HG03565 (cell line): Measurements from ENCODE around the gene RTN4RL1.

Experiments used
- ATAC-seq: cut with Tn5 transposase; IDR thresholded peaks from one replicate; pipeline ENCODE4 v1.9.1; 2021; ENCODE audit warnings: mild to moderate bottlenecking, moderate library complexity; ENCODE audit not compliant: unreplicated experiment

The RTN4RL1 gene

GRCh38 chr17:1956134-1956533, 69.0 kb downstream of the RTN4RL1 start:
- no peak for ATAC-seq

DNA sequence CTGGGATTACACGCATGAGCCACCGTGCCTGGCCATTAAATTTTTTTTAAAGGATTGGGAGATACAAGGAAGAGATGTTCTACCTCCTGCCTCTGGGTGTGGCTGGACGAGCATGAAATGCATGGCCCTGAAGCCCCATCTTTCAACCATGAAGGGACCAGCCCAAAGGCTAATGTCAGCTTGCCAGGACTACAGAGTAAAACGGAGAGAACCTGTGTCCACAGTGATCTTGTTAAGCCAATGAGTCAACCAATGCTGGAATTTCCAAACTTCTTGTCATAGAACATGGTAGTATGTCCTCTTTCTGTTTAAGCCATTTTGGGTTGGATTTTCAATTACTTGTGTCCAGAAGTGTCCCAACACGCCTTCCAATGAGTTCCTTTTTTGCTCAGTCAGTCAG, 71.3 kb downstream of the RTN4RL1 start:
- ATAC-seq = no peak

- no peak for ATAC-seq
Measured at GRCh38 chr17:1951920-1952319, 73.2 kb downstream of the RTN4RL1 start.

DNA sequence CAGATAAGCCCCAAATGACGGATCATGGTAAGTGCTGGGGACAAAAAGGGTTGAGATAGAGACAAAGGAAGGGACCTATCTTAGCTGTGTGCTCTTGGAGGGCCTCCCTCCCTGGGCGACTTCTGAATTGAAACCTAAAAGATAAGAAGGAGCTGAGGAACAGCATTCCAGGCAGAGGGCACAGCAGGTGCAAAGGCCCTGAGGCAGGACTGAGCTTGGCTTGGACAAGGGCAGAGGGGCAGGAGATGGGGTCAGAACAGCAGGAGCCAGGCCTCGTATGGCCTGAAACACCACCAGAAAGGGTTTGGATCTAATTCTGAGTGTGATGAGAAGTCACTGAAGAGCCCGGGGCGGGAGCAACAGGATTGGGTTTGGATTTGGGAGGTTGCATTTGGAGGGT, 75.4 kb downstream of the RTN4RL1 start:
- ATAC-seq = no peak

GRCh38 chr17:1948517-1948825, 76.7 kb downstream of the RTN4RL1 start:
- no peak for ATAC-seq

- ATAC-seq = no peak
Measured at GRCh38 chr17:1947743-1948516, 77.2 kb downstream of the RTN4RL1 start.

GRCh38 chr17:1947229-1947742, 77.8 kb downstream of the RTN4RL1 start:
- ATAC-seq = no peak

- ATAC-seq = no peak
Measured at GRCh38 chr17:1946021-1946932, 78.9 kb downstream of the RTN4RL1 start.

DNA sequence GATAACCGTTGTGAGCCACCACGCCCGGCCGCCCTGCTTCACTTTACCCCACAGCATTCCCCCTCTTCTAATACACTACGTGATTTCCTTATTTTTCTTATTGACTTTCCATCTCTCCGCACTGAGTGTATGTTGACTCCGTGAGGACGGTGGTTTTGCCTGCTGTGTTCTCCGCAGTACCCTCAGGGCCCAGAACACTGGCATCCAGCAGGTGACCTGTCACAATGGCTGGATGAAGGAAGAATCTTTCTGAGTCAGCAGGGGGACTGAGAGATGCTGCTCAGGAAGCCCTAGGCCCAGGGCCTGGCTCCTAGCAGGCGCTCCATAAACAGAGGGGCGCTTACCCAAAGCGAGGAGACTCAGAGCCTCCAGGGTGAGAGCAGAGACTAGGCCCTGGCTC, 79.5 kb downstream of the RTN4RL1 start:
- ATAC-seq = no peak

- no peak for ATAC-seq
Measured at GRCh38 chr17:1943436-1943831, 81.7 kb downstream of the RTN4RL1 start.

DNA sequence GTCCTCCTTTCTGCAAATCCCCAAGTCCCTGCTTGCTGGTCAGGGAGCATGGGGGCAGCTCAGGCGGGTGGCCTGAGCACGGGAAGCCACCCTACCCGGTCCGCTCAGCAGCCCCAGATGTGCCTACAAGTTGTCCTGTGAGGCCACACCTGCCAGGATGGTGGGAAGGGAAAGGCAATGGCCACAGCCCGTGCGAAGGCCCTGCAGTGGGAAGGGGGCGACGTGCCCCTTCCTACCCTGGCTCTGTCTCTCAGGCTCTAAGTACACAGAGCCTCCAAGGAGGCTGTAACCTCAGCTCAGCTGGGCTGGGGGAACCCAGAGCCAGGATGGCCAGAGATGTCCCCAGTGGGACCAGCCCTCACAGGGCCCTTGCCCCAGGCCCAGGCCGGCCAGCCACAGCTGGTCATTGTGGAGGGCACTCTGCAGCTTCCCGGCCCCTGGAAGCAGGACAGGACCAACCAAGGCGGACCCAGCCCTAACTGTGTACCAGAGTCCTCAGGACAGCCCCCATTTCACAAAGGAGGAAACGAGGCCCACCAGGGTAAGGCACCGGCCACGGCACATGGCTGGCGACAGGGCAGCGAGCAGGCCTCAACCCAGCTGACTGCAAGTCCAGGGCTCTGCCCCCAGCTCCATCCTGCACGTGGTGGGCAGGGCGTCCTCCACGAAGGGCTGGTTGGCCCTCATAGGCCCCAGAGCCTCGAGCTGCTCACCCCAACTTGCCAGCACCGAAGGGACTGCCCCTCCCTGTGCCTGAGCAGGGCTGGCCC, 82.3 kb downstream of the RTN4RL1 start:
- no peak for ATAC-seq

- ATAC-seq = no peak
Measured at GRCh38 chr17:1942066-1942365, 83.1 kb downstream of the RTN4RL1 start.

- ATAC-seq = no peak
Measured at GRCh38 chr17:1941272-1942065, 83.7 kb downstream of the RTN4RL1 start.

GRCh38 chr17:1940810-1941185, 84.3 kb downstream of the RTN4RL1 start:
- ATAC-seq = no peak

DNA sequence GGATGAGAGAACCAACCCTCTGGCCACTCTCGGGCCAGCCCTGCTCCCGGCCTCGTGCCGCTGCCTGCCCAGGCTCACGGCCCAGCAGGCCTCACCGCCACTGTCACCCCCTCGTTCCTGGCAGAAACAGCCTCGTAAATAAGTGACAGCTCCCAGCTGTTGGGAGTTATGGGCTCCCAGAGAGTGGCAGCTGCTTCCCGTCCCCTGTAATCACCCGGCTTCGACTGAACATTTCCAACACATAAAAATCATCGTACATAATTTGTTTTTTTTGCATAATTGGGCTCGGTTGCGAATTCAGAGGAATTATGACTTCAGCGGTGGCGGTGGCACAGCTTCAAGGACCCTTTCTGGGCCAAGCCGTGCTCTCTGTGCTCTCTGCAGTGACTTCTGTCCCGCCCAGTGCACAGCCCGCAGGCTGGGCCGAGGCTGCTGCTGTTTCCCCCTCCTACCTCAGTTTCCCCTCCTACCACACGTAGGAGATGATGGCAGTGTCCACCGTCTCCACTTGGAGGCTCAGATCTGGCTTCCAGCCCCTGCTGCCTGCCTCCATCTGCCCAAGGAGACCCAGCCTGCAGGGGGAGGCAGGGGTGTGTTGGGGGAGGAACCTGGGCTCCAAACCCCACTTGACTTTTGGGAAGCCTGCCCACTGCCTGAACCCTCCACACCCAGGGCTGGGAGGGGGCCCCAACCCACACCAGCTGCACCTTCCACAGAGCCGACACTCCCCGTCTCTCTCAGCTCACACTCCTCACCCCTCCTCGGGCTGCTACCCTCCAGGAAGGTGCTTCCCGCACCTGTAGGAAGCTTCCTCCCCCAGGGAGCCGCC, 84.9 kb downstream of the RTN4RL1 start:
- no peak for ATAC-seq

- ATAC-seq = no peak
Measured at GRCh38 chr17:1937461-1937860, 87.7 kb downstream of the RTN4RL1 start.

DNA sequence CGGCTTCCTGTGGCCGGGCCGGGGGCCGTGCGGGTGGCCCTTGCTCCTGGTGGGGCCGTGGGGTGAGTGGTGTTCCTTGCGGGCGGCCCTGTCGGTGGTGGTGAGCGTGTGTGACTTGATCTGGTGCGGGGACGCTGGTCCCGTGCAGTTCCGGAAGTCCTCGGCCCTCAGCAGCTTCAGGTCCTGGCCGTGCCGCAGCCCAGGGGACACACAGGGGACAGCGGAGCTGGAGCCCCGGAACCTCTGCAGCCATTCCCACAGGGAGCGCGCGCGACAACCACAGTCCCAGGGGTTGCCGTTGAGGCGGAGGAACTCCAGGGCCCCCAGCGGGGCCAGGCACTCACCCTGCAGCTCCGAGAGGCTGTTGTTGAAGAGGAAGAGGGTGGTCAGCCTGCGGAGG, 88.4 kb downstream of the RTN4RL1 start:
- no peak for ATAC-seq

DNA sequence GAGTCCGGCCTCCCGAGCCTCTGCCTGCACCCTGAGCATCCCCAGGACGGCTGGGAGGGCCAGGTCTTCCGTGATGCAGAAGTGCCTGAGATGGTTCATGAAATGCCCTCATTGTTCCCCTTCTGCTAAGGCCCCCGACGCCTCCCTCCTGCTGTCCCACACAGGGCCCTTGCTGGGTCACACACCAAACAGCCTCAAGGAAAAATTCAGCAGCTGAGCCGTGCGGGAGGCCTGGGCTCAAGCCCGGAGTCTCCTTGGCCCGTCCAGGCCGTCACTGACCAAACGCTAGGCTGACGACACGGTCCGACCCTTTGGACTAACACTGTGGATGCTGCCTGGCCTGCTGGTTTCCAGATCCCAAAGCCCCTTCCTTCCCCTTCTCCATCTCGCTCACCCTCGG, 90.2 kb downstream of the RTN4RL1 start:
- ATAC-seq = no peak

DNA sequence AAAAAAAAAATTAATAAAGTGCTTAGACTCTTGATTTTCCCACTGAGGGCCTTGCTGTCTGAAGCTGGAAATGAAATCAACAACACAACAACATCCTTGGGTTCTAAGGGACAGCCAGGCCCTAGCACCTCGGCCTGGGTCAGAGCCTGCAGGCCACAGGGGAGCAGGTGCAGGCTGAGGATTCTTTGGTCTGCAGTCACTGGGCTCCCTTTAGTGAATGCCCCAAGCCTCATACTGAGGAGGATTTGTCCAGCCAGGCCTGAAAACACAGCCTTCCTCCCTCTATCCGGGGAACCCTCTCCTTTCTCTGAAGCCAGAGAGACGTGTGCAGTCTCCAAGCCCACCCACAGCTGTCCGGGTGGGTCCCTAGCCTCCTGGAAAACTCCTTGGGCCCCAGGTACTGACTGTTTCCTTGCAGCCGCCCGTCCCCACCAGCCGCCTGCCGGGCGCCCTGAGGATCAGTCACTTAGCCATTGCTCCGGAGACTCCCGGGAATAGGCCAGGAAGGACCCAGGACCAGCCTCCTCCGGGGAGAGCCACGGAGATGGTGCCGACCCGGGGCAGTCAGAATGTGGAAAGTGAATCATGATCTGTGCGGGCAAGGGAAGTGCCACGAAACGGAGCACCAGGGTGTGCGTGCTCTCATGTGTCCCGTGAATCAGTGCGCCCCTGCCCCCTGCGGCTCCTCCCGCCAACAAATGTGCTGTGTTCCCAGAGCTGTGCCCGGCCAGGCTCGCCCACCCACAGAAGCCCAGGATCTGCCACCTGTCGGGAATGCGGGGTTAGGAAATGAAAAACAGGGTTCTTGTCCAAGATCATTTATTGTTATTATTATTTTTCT, 91.0 kb downstream of the RTN4RL1 start:
- ATAC-seq = no peak
